ENCODE measurements around the gene RBM20. TPM values are rescaled to one million over a fixed set of nuclear protein-coding genes. Genes with fewer than 3 reads are reported as not detected.

Gene RBM20
- total RNA-seq, 1 donor from 2014 or later, result 2.0 TPM

Other genes starting within 250 kb of the RBM20 start
- 18.7 and 23.0 TPM in 2 replicates for gene DUSP5, start 146.4 kb upstream of the RBM20 start, total RNA-seq
- gene SMC3, start 76.6 kb upstream of the RBM20 start, total RNA-seq, result 14.8 and 18.3 TPM in 2 replicates
- gene PDCD4, start 227.6 kb downstream of the RBM20 start, total RNA-seq, result 102 and 172 TPM in 2 replicates

Data from lung microvascular endothelial cell (primary cell).